IMR-90 (cell line): ENCODE data around the gene KDM2A. TPM values are rescaled to one million over a fixed set of nuclear protein-coding genes. Genes with fewer than 3 reads are reported as not detected.

ENCODE experiments used
- ATAC-seq: fragments of 200-7000 bp; cut with Tn5 transposase; 2 replicates; pipeline ENCODE4 v1.9.1; 2020; ENCODE audit warnings: low read depth, mild to moderate bottlenecking, moderate library complexity
- BruUV-seq: library from RNA; stranded (reverse); fragments of 400-500 nt; replicated peaks from 2 replicates; lab custom pipeline; 2021; lab: Mats Ljungman, UMichigan
- CTCF ChIA-PET: fragments of 300-600 bp; formaldehyde crosslinking; extraction: SDS; loops from one replicate; lab custom pipeline; 2021; ENCODE audit warnings: antibody characterized with exemption; lab: Yijun Ruan, JAX
- POLR2A ChIA-PET: fragments of 300-600 bp; sonication (Branson Sonifier 250); formaldehyde crosslinking; loops from one replicate; lab custom pipeline; 2022; ENCODE audit warnings: antibody characterized with exemption; ENCODE audit not compliant: unreplicated experiment; lab: Charles Lee
- DNase-seq: peaks from one replicate; pipeline ENCODE4 v3.0.0; 2013
- H2AFZ ChIP-seq: replicated peaks from 2 replicates; pipeline ENCODE3; 2013; ENCODE audit warnings: low read length, mild to moderate bottlenecking; ENCODE audit not compliant: poor library complexity
- H2AK5ac ChIP-seq: 2 replicates; pipeline ENCODE4 v1.6.1; 2013; ENCODE audit warnings: low read depth, low read length, inconsistent platforms
- H2AK9ac ChIP-seq: replicated peaks from 2 replicates; pipeline ENCODE3; 2013; ENCODE audit warnings: mild to moderate bottlenecking, low read depth, low read length, moderate library complexity; ENCODE audit not compliant: poor library complexity
- H2BK120ac ChIP-seq: 2 replicates; pipeline ENCODE4 v1.6.1; 2013; ENCODE audit warnings: low read depth, low read length, inconsistent platforms
- H2BK15ac ChIP-seq: 3 replicates; pipeline ENCODE4 v1.6.1; 2013; ENCODE audit warnings: low read depth, low read length, inconsistent platforms
- H2BK20ac ChIP-seq: 2 replicates; pipeline ENCODE4 v1.6.1; 2013; ENCODE audit warnings: low read depth, mild to moderate bottlenecking, inconsistent platforms, low read length, moderate library complexity
- H2BK5ac ChIP-seq: 2 replicates; pipeline ENCODE4 v1.6.1; 2013; ENCODE audit warnings: mild to moderate bottlenecking, low read depth, low read length, inconsistent platforms; ENCODE audit not compliant: poor library complexity, severe bottlenecking
- H3K14ac ChIP-seq: replicated peaks from 2 replicates; pipeline ENCODE4 v1.6.1; 2013; ENCODE audit warnings: low read depth, low read length, inconsistent platforms
- H3K18ac ChIP-seq: 2 replicates; pipeline ENCODE4 v1.6.1; 2013; ENCODE audit warnings: low read depth, low read length, control low read depth
- H3K23ac ChIP-seq: 2 replicates; pipeline ENCODE4 v1.6.1; 2013; ENCODE audit warnings: low read depth, low read length, inconsistent platforms
- H3K27ac ChIP-seq: 2 replicates; pipeline ENCODE4 v1.5.1; 2013; ENCODE audit warnings: mild to moderate bottlenecking, control low read depth, low read length; ENCODE audit not compliant: insufficient read depth
- H3K27me3 ChIP-seq: 2 replicates; pipeline ENCODE4 v1.6.1; 2013; ENCODE audit warnings: low read length; ENCODE audit not compliant: control insufficient read depth, insufficient read depth
- H3K36me3 ChIP-seq: 2 replicates; pipeline ENCODE4 v1.6.1; 2013; ENCODE audit warnings: low read length, mixed read lengths; ENCODE audit not compliant: control insufficient read depth, insufficient read depth
- H3K4ac ChIP-seq: 2 replicates; pipeline ENCODE4 v1.6.1; 2013; ENCODE audit warnings: low read depth, low read length, inconsistent platforms
- H3K4me1 ChIP-seq: 2 replicates; pipeline ENCODE4 v1.6.1; 2013; ENCODE audit warnings: low read length, mixed read lengths; ENCODE audit not compliant: control insufficient read depth, insufficient read depth
- H3K4me2 ChIP-seq: 2 replicates; pipeline ENCODE4 v1.6.1; 2013; ENCODE audit warnings: low read depth, mild to moderate bottlenecking, control low read depth, low read length, moderate library complexity
- H3K4me3 ChIP-seq: 2 replicates; pipeline ENCODE4 v1.5.1; 2013; ENCODE audit warnings: low read depth, mild to moderate bottlenecking, control low read depth, low read length, moderate library complexity; ENCODE audit not compliant: insufficient read depth
- H3K56ac ChIP-seq: 2 replicates; pipeline ENCODE4 v1.6.1; 2013; ENCODE audit warnings: low read length, inconsistent platforms; ENCODE audit not compliant: insufficient read depth; ENCODE audit errors: extremely low read depth
- H3K79me1 ChIP-seq, 2 experiments: 2 replicates each; pipeline ENCODE4 v1.6.1; 2013; ENCODE audit warnings: low read length in 2 of 2, inconsistent platforms in 1 of 2, low read depth in 1 of 2
- H3K9ac ChIP-seq: 2 replicates; pipeline ENCODE4 v1.6.1; 2013; ENCODE audit warnings: low read depth, low read length, control low read depth
- H3K9me1 ChIP-seq: 2 replicates; pipeline ENCODE4 v1.6.1; 2013; ENCODE audit warnings: low read length, inconsistent platforms; ENCODE audit not compliant: insufficient read depth
- H3K9me3 ChIP-seq: 2 replicates; pipeline ENCODE4 v1.6.1; 2013; ENCODE audit warnings: low read length; ENCODE audit not compliant: control insufficient read depth, insufficient read depth
- H4K20me1 ChIP-seq: 2 replicates; pipeline ENCODE4 v1.6.1; 2013; ENCODE audit warnings: low read length, inconsistent platforms; ENCODE audit not compliant: insufficient read depth
- H4K5ac ChIP-seq: 2 replicates; pipeline ENCODE4 v1.6.1; 2013; ENCODE audit warnings: mild to moderate bottlenecking, low read depth, low read length, control low read depth
- H4K8ac ChIP-seq, 2 experiments: 2 replicates each; pipeline ENCODE4 v1.6.1; 2013; ENCODE audit warnings: low read depth in 2 of 2, low read length in 2 of 2, control low read depth in 1 of 2, inconsistent platforms in 1 of 2
- H4K91ac ChIP-seq: 2 replicates; pipeline ENCODE4 v1.6.1; 2013; ENCODE audit warnings: low read depth, low read length, inconsistent platforms; ENCODE audit not compliant: insufficient read depth
- BHLHE40 ChIP-seq: fragments of 150-350 bp; IDR thresholded peaks from 2 replicates; pipeline ENCODE4 v1.6.1; 2016; ENCODE audit warnings: mild to moderate bottlenecking, low read depth, low read length
- CEBPB ChIP-seq: IDR thresholded peaks from 2 replicates; pipeline ENCODE4 v1.6.1; 2012; ENCODE audit warnings: low read depth, low read length, improper control_type of control experiment
- CHD1 ChIP-seq: IDR thresholded peaks from 2 replicates; pipeline ENCODE4 v1.6.1; 2012; ENCODE audit warnings: low read depth, low read length, improper control_type of control experiment
- FOS ChIP-seq: fragments of 150-350 bp; IDR thresholded peaks from 2 replicates; pipeline ENCODE4 v1.6.1; 2016; ENCODE audit warnings: low read depth, low read length
- MAFK ChIP-seq: IDR thresholded peaks from 2 replicates; pipeline ENCODE4 v1.6.1; 2012; ENCODE audit warnings: low read depth, low read length, improper control_type of control experiment
- MAZ ChIP-seq: IDR thresholded peaks from 2 replicates; pipeline ENCODE4 v1.6.1; 2012; ENCODE audit warnings: low read depth, mild to moderate bottlenecking, low read length, improper control_type of control experiment, moderate library complexity, borderline replicate concordance
- MXI1 ChIP-seq: IDR thresholded peaks from 2 replicates; pipeline ENCODE4 v1.6.1; 2012; ENCODE audit warnings: low read depth, mild to moderate bottlenecking, low read length, moderate library complexity, borderline replicate concordance
- NFE2L2 ChIP-seq: fragments of 150-350 bp; IDR thresholded peaks from 2 replicates; pipeline ENCODE4 v1.6.1; 2016; ENCODE audit warnings: low read depth, mild to moderate bottlenecking, low read length
- POLR2A ChIP-seq: IDR thresholded peaks from 2 replicates; pipeline ENCODE4 v1.6.1; 2012; ENCODE audit warnings: mild to moderate bottlenecking, low read depth, low read length
- RAD21 ChIP-seq: IDR thresholded peaks from 2 replicates; pipeline ENCODE4 v1.6.1; 2012; ENCODE audit warnings: low read length, improper control_type of control experiment
- RCOR1 ChIP-seq: IDR thresholded peaks from 2 replicates; pipeline ENCODE4 v1.6.1; 2012; ENCODE audit warnings: mild to moderate bottlenecking, low read length, improper control_type of control experiment; ENCODE audit not compliant: insufficient replicate concordance
- RFX5 ChIP-seq: IDR thresholded peaks from 2 replicates; pipeline ENCODE4 v1.8.0; 2012; ENCODE audit warnings: low read depth, mild to moderate bottlenecking, low read length, moderate library complexity
- SMC3 ChIP-seq: fragments of 150-350 bp; IDR thresholded peaks from 2 replicates; pipeline ENCODE4 v1.6.1; 2016; ENCODE audit warnings: low read depth, mild to moderate bottlenecking, antibody characterized with exemption, low read length, moderate library complexity
- WGBS, 2 experiments: methylation state at CpG; one replicate each; pipeline versions ENCODE4 v1.1.5 to v1.1.7; 2013; ENCODE audit warnings: missing lambda C conversion rate in 2 of 2; ENCODE audit not compliant: insufficient read length in 1 of 2; ENCODE audit errors: extremely low coverage in 2 of 2; 5-methylcytosine and 5-hydroxymethylcytosine counted together
- dilution Hi-C: fragments of 300-500 bp; cut with HindIII; formaldehyde crosslinking; loops from one replicate; pipeline ENCODE4 v1.14.3; 2018; ENCODE audit warnings: low sequenced_read_pairs; ENCODE audit not compliant: unreplicated experiment
- in situ Hi-C: fragments of 300-500 bp; cut with MboI; formaldehyde crosslinking; loops from 3 replicates; pipeline ENCODE4 v1.14.3; 2019; ENCODE audit warnings: low sequenced_read_pairs, inconsistent platforms, mixed read lengths
- intact Hi-C: fragments of 100-400 bp; cut with micrococcal nuclease; formaldehyde crosslinking; loops from 2 replicates; pipeline ENCODE4 v1.10.0; 2022
- polyA plus RNA-seq, 3 experiments: library from polyadenylated mRNA; depleted of rRNA; stranded (reverse); fragments of >200 nt; gene quantifications; 2 replicates each; pipeline ENCODE4 v1.2.3, GENCODE V29; 2012; ENCODE audit warnings: low replicate concordance in 1 of 3
- total RNA-seq: library from RNA; depleted of rRNA; stranded (reverse); fragments of >200 nt; gene quantifications from 2 replicates; pipeline ENCODE4 v1.2.3, GENCODE V29; 2012
- TF ChIP-seq, protein P1 (sequence below): fragments of 150-350 bp; IDR thresholded peaks from 2 replicates; pipeline ENCODE4 v1.6.1; 2016; ENCODE audit warnings: low read depth, mild to moderate bottlenecking, low read length, moderate library complexity, borderline replicate concordance
- TF ChIP-seq, protein P2 (sequence below): conservative IDR thresholded peaks from 2 replicates; pipeline ENCODE4 v1.5.1; 2012; ENCODE audit warnings: mild to moderate bottlenecking, low read depth, low read length, improper control_type of control experiment
- TF ChIP-seq, protein P3 (sequence below): fragments of 150-350 bp; IDR thresholded peaks from 2 replicates; pipeline ENCODE4 v1.6.1; 2017; ENCODE audit warnings: mild to moderate bottlenecking, antibody characterized with exemption, low read length, low read depth

The KDM2A gene
- total and polyA plus RNA-seq, 2 of the 4 experiments (the other 2 are of a cell fraction) = 26.7 to 42.6 TPM

DNA sequence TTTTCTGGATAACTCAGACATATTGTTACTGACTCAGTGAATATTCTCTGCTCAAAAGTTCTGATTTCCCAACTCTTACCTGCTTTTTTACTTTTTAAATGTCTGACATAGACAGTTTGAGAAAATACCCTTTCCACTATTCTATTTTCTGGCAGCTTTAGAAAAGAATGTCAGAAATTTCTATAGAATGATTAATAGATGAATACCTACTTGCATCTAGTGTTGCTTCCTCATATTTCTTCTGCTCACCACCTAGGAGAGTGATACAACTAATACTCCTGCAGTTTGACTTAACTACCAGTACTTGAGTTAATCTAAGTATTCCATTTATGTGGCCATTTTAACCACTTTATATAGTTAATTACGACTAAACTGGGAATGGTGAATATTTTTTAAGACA, 55.2 kb downstream of the KDM2A start:
- Histone ChIP-seq H2BK20ac (no peak overlapping the region), H3K27ac (no peak overlapping the region), H3K4me1 (peaks cover 9% of the 10 kb centered on the region), H2AFZ (no peak overlapping the region), H4K5ac (no peak overlapping the region), H3K18ac (no peak overlapping the region), H3K56ac (no peak overlapping the region), H3K9me3 (no peaks in the 10 kb centered on the region), H2BK15ac (no peak overlapping the region), H3K9ac (no peak overlapping the region), H3K23ac (no peak overlapping the region), H4K8ac (no peak overlapping the region), H2AK5ac (no peak overlapping the region), H3K4me2 (no peak overlapping the region), H4K91ac (no peak overlapping the region), H4K20me1 (peaks cover 71% of the 10 kb centered on the region), H3K4ac (no peak overlapping the region), H3K27me3 (no peaks in the 10 kb centered on the region), H2BK120ac (no peak overlapping the region), H3K79me1 (peaks cover 43 to 73% of the 10 kb centered on the region in 2 experiments), H2AK9ac (no peak overlapping the region), H3K14ac (no peak overlapping the region), H3K4me3 (no peak overlapping the region), H2BK5ac (no peak overlapping the region), H3K36me3 (peaks cover 5% of the 10 kb centered on the region; the same call in 1 of the 2 replicates), H3K9me1 (peaks cover 15% of the 10 kb centered on the region)
- in situ Hi-C loops = no loop called here
- BruUV-seq = no TSS peak
- ChIA-PET POLR2A (interaction anchor here (0.6 kb wide), 1 partner anchor 286 kb away, joined by 3 read pairs; no protein-coding TSS in a partner anchor), CTCF (no interaction called here)
- DNase-seq = no peak
- dilution Hi-C loops = no loop called here
- ATAC-seq = no peak
- intact Hi-C loops = no loop called here
- no CpG with 5 or more reads among the region's 1 CpG for WGBS, 2 experiments
- TF ChIP-seq RCOR1 = no peak
- no peak for TF ChIP-seq SMC3
- TF ChIP-seq RFX5 = no peak
- no peak for TF ChIP-seq BHLHE40
- TF ChIP-seq MAFK = no peak
- TF ChIP-seq RAD21 = no peak
- no peak for TF ChIP-seq MAZ
- TF ChIP-seq, protein P1, sequence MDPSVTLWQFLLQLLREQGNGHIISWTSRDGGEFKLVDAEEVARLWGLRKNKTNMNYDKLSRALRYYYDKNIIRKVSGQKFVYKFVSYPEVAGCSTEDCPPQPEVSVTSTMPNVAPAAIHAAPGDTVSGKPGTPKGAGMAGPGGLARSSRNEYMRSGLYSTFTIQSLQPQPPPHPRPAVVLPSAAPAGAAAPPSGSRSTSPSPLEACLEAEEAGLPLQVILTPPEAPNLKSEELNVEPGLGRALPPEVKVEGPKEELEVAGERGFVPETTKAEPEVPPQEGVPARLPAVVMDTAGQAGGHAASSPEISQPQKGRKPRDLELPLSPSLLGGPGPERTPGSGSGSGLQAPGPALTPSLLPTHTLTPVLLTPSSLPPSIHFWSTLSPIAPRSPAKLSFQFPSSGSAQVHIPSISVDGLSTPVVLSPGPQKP = no peak
- TF ChIP-seq, protein P2, sequence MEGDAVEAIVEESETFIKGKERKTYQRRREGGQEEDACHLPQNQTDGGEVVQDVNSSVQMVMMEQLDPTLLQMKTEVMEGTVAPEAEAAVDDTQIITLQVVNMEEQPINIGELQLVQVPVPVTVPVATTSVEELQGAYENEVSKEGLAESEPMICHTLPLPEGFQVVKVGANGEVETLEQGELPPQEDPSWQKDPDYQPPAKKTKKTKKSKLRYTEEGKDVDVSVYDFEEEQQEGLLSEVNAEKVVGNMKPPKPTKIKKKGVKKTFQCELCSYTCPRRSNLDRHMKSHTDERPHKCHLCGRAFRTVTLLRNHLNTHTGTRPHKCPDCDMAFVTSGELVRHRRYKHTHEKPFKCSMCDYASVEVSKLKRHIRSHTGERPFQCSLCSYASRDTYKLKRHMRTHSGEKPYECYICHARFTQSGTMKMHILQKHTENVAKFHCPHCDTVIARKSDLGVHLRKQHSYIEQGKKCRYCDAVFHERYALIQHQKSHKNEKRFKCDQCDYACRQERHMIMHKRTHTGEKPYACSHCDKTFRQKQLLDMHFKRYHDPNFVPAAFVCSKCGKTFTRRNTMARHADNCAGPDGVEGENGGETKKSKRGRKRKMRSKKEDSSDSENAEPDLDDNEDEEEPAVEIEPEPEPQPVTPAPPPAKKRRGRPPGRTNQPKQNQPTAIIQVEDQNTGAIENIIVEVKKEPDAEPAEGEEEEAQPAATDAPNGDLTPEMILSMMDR = no peak
- TF ChIP-seq MXI1 = no peak
- no peak for TF ChIP-seq POLR2A
- no peak for TF ChIP-seq CHD1
- TF ChIP-seq, protein P3, sequence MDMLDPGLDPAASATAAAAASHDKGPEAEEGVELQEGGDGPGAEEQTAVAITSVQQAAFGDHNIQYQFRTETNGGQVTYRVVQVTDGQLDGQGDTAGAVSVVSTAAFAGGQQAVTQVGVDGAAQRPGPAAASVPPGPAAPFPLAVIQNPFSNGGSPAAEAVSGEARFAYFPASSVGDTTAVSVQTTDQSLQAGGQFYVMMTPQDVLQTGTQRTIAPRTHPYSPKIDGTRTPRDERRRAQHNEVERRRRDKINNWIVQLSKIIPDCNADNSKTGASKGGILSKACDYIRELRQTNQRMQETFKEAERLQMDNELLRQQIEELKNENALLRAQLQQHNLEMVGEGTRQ = no peak
- no peak for TF ChIP-seq CEBPB
- TF ChIP-seq NFE2L2 = no peak
- no peak for TF ChIP-seq FOS
